Astrocyte (in vitro differentiated cells and primary cell): Measurements from ENCODE around the gene CDHR5.

Experiments
- EZH2 ChIP-seq: IDR thresholded peaks from 2 replicates; pipeline ENCODE4 v1.6.1; 2012; ENCODE audit warnings: mild to moderate bottlenecking, low read length, inconsistent platforms; ENCODE audit not compliant: insufficient read depth
- TF ChIP-seq, protein P1 (sequence below): IDR thresholded peaks from 2 replicates; pipeline ENCODE4 v1.5.1; 2011; ENCODE audit warnings: low read depth, mild to moderate bottlenecking, inconsistent platforms, low read length, moderate library complexity; ENCODE audit not compliant: insufficient read depth

DNA sequence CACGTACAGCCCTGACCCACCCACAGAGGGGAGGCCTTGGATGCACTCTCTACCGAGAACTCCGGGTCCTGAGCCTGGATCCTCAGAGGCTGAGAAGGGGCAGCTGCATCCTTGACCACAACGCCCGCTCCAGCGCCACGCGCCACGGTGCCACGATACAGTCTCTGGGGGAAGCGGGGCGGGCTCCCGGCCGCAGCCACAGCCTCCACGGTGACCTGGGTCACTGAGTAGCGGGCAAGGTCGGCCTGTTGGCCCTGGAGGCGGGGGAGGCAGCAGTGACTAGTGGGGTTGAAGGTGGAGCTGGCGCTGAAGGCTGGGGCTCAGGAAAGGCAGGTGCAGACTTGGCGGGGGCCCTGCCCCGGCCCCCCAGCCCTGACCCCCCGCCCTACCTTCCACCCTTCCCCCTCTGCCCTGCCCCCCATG lies 5.1 kb downstream of the CDHR5 start:
- TF ChIP-seq, protein P1, sequence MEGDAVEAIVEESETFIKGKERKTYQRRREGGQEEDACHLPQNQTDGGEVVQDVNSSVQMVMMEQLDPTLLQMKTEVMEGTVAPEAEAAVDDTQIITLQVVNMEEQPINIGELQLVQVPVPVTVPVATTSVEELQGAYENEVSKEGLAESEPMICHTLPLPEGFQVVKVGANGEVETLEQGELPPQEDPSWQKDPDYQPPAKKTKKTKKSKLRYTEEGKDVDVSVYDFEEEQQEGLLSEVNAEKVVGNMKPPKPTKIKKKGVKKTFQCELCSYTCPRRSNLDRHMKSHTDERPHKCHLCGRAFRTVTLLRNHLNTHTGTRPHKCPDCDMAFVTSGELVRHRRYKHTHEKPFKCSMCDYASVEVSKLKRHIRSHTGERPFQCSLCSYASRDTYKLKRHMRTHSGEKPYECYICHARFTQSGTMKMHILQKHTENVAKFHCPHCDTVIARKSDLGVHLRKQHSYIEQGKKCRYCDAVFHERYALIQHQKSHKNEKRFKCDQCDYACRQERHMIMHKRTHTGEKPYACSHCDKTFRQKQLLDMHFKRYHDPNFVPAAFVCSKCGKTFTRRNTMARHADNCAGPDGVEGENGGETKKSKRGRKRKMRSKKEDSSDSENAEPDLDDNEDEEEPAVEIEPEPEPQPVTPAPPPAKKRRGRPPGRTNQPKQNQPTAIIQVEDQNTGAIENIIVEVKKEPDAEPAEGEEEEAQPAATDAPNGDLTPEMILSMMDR, result no peak
- no peak for TF ChIP-seq EZH2
